ES-I3 (cell line): ENCODE results near the gene METAP2.
"Not testable (repeated sequence)": the region's sequence is repeated elsewhere in the genome, so short reads cannot be mapped to it uniquely, and the experiment has no call there.

Source experiments
- H3K36me3 ChIP-seq: 2 replicates; pipeline ENCODE4 v1.6.1; 2013; ENCODE audit warnings: mild to moderate bottlenecking, low read length, control low read depth, moderate library complexity; ENCODE audit not compliant: insufficient read depth
- H3K4me1 ChIP-seq: 2 replicates; pipeline ENCODE4 v1.6.1; 2013; ENCODE audit warnings: mild to moderate bottlenecking, control low read depth, low read length; ENCODE audit not compliant: insufficient read depth
- H3K9ac ChIP-seq: 2 replicates; pipeline ENCODE4 v1.6.1; 2013; ENCODE audit warnings: low read depth, mild to moderate bottlenecking, low read length, moderate library complexity
- H3K9me3 ChIP-seq: 2 replicates; pipeline ENCODE4 v1.6.1; 2013; ENCODE audit warnings: mild to moderate bottlenecking, low read length, moderate library complexity; ENCODE audit not compliant: control insufficient read depth, insufficient read depth

Gene METAP2

GRCh38 chr12:95481072-95481471 is 7.1 kb downstream of the METAP2 start:
- peaks cover 13% of the 10 kb centered on the region for H3K36me3 ChIP-seq
- H3K9me3 ChIP-seq = no peaks in the 10 kb centered on the region
- no peak overlapping the region for H3K9ac ChIP-seq
- H3K4me1 ChIP-seq = no peaks in the 10 kb centered on the region

DNA sequence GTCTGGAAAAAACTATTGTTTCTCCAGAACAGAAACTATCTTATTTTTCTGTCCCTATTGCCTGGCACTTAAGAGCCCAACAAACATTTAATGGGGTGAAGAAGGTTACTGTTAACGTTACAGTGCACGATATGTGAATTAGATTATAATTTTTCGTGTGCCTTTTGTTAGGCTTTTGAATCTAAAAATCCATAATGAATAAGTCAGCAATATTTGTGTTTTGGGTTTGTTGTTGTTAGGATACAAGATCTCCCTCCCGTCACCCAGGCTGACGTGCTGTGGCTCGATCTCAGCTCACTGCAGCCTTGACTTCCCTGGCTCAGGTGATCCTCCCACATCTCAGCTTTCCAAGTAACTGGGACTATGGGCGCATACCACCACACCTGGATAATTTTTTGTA is 7.9 kb downstream of the METAP2 start:
- peaks cover 13% of the 10 kb centered on the region for H3K36me3 ChIP-seq
- no peaks in the 10 kb centered on the region for H3K4me1 ChIP-seq
- no peak overlapping the region for H3K9ac ChIP-seq
- no peaks in the 10 kb centered on the region for H3K9me3 ChIP-seq

DNA sequence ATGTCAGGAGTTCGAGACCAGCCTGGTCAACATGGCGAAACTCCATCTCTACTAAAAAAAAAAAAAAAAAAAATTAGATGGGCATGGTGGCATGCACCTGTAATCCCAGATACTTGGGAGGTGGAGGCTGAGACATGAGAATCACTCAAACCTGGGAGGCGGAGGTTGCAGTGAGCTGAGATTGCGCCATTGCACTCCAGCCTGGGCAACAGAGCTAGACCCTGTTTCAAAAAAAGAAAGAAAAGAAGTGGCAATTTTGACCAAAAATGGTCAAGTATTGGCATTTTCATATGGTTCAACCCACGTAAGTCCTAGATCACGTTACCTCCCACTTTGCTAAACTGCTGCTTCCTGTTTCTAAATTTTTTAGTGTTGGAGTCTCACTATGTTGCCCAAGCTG is 8.6 kb downstream of the METAP2 start:
- not testable (repeated sequence) for H3K4me1 ChIP-seq, H3K9ac ChIP-seq, H3K9me3 ChIP-seq
- H3K36me3 ChIP-seq = peaks cover 15% of the 10 kb centered on the region

- H3K9ac ChIP-seq = no peak overlapping the region
- H3K4me1 ChIP-seq = no peaks in the 10 kb centered on the region
- H3K9me3 ChIP-seq = no peaks in the 10 kb centered on the region
- peaks cover 13% of the 10 kb centered on the region for H3K36me3 ChIP-seq
These were observed 10.6 kb downstream of the METAP2 start for GRCh38 chr12:95484524-95484923.

- Histone ChIP-seq H3K4me1 (no peaks in the 10 kb centered on the region), H3K36me3 (peaks cover 13% of the 10 kb centered on the region), H3K9me3 (no peaks in the 10 kb centered on the region), H3K9ac (no peak overlapping the region)
These were observed 13.1 kb downstream of the METAP2 start for GRCh38 chr12:95487024-95487423.

DNA sequence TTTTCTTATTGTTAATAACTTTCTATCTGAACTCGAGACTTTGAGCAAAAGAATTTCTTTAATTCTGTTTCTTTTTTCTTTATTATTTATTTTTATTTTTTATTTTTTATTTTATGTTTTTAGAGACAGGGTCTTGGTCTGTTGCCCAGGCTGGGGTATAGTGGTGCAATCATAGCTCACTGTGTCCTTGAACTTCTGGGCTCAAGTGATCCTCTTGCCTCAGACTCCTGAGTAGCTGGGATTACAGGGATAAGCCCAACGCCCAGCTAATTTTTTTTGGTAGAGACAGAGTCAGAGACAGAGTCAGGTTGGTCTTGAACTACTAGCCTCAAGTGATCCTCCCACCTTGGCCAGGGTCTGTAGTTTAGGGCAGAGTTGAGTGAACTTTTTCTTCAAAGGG is 18.5 kb downstream of the METAP2 start:
- Histone ChIP-seq H3K9ac (no peak overlapping the region), H3K36me3 (peaks cover 6% of the 10 kb centered on the region; the same call in 1 of the 2 replicates), H3K4me1 (no peaks in the 10 kb centered on the region), H3K9me3 (no peaks in the 10 kb centered on the region)

- no peaks in the 10 kb centered on the region for H3K9me3 ChIP-seq
- no peak overlapping the region for H3K9ac ChIP-seq
- peaks cover 8% of the 10 kb centered on the region; the same call in 1 of the 2 replicates for H3K36me3 ChIP-seq
- H3K4me1 ChIP-seq = no peaks in the 10 kb centered on the region
These were observed 20.9 kb downstream of the METAP2 start for GRCh38 chr12:95494888-95495287.

GRCh38 chr12:95495433-95495832 is 21.5 kb downstream of the METAP2 start:
- no peak overlapping the region for H3K9ac ChIP-seq
- H3K4me1 ChIP-seq = no peaks in the 10 kb centered on the region
- peaks cover 8% of the 10 kb centered on the region; the same call in 1 of the 2 replicates for H3K36me3 ChIP-seq
- no peaks in the 10 kb centered on the region for H3K9me3 ChIP-seq

GRCh38 chr12:95497031-95497430 is 23.1 kb downstream of the METAP2 start:
- Histone ChIP-seq H3K36me3 (peaks cover 8% of the 10 kb centered on the region; the same call in 1 of the 2 replicates), H3K9me3 (no peaks in the 10 kb centered on the region), H3K4me1 (no peaks in the 10 kb centered on the region), H3K9ac (no peak overlapping the region)

- Histone ChIP-seq H3K9me3 (no peaks in the 10 kb centered on the region), H3K9ac (no peak overlapping the region), H3K4me1 (no peaks in the 10 kb centered on the region), H3K36me3 (peaks cover 6% of the 10 kb centered on the region)
These were observed 25.0 kb downstream of the METAP2 start for GRCh38 chr12:95498968-95499367.

GRCh38 chr12:95499772-95500171 is 25.8 kb downstream of the METAP2 start:
- Histone ChIP-seq H3K36me3 (peaks cover 11% of the 10 kb centered on the region), H3K9ac (no peak overlapping the region), H3K4me1 (no peaks in the 10 kb centered on the region), H3K9me3 (no peaks in the 10 kb centered on the region)

GRCh38 chr12:95504140-95504539 is 30.2 kb downstream of the METAP2 start:
- Histone ChIP-seq H3K4me1 (no peaks in the 10 kb centered on the region), H3K9me3 (no peaks in the 10 kb centered on the region), H3K36me3 (peaks cover 23% of the 10 kb centered on the region), H3K9ac (no peak overlapping the region)

DNA sequence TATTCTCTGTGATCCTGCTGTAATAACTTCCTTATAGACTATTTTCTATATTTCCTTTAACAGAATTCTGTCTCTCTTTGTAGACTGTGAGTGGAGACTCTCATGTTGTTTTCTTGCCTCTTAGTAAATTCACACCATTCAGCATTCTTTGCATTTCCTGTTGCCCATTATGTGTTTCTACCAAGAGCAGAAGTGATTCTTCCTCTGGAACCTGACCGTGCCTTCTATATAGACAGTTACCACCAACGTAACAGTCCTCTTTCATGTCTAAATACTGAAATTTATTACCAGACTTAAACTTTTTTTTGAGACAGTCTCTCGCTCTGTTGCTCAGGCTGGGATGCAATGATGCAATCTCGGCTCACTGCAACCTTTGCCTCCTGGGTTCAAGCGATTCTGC is 31.1 kb downstream of the METAP2 start:
- Histone ChIP-seq H3K9ac (no peak overlapping the region), H3K4me1 (no peaks in the 10 kb centered on the region), H3K36me3 (peaks cover 22% of the 10 kb centered on the region), H3K9me3 (no peaks in the 10 kb centered on the region)

DNA sequence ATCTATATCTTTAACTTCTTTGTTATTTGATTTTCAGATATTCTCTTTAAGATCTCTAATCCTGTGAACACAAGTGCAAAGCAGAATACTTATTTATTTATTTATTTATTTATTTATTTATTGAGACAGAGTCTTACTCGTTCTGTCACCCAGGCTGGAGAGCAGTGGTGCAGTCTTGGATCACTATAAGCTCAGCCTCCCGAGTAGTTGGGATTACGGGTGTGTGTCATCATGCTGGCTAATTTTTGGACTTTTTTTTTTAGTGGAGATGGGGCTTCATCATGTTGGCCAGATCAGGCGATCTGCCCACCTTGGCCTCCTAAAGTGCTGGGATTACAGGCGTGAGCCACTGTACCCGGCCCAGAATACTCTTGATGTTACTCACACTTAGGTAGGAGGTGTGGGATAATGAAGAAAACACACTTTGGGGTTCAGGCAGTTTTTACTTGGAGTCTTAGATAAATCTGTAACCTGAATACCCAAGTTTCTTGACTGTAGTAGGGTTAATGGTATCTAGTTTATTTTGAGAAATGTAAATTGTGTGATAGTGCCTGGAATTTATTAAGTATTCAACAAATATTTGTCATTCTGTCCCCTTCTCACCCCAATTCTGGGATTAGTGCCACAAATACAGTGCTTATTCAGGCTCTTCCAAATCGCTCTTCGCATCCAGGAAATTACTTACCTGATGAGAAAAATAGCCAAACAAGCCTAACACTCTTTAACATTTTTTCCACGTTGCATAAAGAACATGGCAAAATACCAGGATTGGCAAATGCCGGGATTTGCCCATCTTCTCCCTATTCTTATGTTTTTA is 33.0 kb downstream of the METAP2 start:
- Histone ChIP-seq H3K4me1 (no peaks in the 10 kb centered on the region), H3K9ac (no peak overlapping the region), H3K9me3 (no peaks in the 10 kb centered on the region), H3K36me3 (peaks cover 28% of the 10 kb centered on the region)

DNA sequence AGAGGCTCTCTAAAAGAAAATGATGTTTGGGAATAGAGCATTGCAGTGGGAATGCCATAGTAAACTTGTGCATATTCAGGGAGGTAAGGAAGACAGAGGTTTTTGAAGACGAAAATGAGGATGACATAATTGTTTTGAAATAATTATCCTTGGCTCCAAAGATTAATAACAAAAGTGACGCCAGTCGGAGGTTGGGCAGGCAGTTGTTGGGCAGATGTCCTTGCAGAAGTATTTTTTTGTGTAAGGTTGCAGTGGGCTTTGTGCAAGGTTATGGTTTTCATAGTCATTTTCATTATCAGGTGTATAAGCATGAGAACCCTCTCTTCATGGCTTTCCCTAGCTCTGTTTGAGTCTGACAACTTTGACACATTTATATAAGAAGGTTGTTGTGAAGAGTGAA is 35.3 kb downstream of the METAP2 start:
- H3K36me3 ChIP-seq = peaks cover 30% of the 10 kb centered on the region

More for the DNA sequence above, 35.3 kb downstream of the METAP2 start:
- Histone ChIP-seq H3K4me1 (no peaks in the 10 kb centered on the region), H3K9me3 (no peaks in the 10 kb centered on the region), H3K9ac (no peak overlapping the region)
